ENCODE data around the gene LENEP. TPM values are rescaled to one million over a fixed set of nuclear protein-coding genes. Genes with fewer than 3 reads are reported as not detected.

Gene LENEP
- total RNA-seq, 2 experiments from 2014 or later = 0.91 to 1.2 TPM

DNA sequence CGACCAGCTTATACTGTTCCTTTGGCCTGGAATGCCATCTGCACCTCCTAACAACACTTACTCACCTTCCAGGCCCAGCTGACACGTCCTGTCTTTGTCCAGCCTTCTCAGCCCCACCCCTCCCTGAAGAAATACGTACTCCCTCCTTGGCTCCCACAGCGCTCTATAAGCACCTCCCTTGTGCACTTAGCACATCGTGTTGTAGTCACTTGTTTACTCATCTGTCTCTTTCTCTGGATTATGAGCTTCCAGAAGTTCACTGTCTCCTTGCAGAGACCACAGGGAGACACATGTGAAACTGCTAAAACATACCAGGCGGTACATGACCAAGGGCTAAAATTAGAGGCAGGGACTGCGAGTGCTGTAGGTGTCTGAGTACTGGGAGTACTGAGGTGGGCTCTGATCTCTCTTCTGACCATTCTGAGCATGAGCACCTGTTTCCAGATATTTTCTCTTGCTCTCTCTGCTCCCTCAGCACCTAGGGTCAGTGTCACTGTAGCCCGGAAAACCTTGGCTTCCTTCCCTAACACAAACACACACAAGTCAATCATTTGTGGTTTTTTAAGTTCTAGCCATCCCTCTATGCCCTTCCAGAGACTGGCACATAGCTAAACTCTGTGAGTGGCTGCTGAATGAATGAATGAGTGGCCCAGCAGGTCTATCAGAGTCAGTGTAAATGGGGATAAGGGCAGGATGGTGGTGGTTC is 45.4 kb downstream of the LENEP start:
- H3K4me3 Mint-ChIP-seq = no peak overlapping the region
- DNase-seq (no peak), ATAC-seq (no peak)
- H3K36me3 Mint-ChIP-seq = no peaks in the 10 kb centered on the region
- CTCF ChIA-PET = interaction anchor here (1.1 to 18.1 kb wide), 4 partner anchors 10 to 46 kb away, joined by 3 to 323 read pairs (median 10); partner anchors contain the start of genes ADAM15 and EFNA4
- no peak overlapping the region for H3K27ac Mint-ChIP-seq
- peaks cover 4% of the 10 kb centered on the region for H3K4me1 Mint-ChIP-seq
- H3K9me3 Mint-ChIP-seq (ENCODE audit: low read depth) = no peaks in the 10 kb centered on the region
- peaks cover 33% of the 10 kb centered on the region for H3K27me3 Mint-ChIP-seq

DNA sequence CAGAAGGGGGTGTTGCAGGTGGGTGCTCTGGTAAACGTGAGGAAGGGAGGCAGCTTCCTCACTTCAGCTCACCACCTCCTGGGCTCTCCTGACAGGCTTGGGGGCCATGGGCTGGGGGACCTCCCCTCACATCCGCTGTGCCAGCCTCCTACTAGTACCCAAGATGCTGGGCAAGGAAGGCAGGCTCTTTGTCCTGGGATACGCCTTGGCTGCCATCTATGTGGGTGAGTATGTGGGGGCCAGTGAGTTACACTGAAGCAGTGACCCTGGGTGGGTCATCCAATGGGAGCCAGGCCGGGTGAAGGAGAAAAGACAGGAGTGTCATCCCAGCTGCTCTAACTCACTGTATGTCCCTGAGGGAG is 45.9 kb downstream of the LENEP start:
- Mint-ChIP-seq H3K9me3 (ENCODE audit: low read depth) (no peaks in the 10 kb centered on the region), H3K4me1 (peaks cover 4% of the 10 kb centered on the region), H3K27me3 (peaks cover 30% of the 10 kb centered on the region), H3K4me3 (no peak overlapping the region), H3K36me3 (no peaks in the 10 kb centered on the region), H3K27ac (no peak overlapping the region)
- DNase-seq (no peak), ATAC-seq (no peak)
- CTCF ChIA-PET = interaction anchor here (1.1 to 18.1 kb wide), 4 partner anchors 11 to 46 kb away, joined by 3 to 323 read pairs (median 10); partner anchors contain the start of genes ADAM15 and EFNA4

DNA sequence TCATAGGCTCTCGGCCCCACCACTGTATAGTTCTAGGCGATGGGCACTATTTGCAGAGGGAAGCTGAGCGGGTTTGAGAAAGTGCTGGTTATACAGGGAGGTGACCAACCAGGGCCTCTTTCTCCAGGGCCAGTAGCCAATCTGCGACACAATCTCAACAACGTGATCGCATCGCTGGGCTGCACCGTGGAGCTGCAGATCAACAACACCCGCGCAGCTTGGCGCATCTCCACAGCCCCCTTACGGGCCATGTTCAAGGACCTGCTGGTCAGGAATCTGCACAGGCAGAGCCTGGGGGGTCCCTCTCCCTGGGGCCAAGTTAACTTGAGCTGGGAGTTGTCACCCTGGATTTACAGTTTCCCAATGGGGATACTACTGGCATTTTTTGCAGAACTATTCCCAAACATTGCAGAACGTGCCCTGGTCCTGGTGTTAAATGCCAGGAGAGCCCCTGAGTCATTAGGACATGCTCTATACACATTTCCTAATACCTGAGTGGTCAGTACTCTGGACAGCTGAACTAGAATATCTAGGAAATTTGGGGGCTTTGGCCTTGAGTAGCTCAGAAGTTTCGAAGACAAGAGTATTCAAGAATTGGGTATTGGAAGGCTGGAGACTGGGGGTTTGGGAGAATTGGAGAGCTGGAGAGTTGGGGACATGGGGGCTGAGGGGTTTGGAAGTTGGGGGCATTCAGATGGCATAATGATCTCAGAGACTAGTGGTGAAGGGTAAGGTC is 47.1 kb downstream of the LENEP start:
- Mint-ChIP-seq H3K27ac (no peak overlapping the region), H3K4me3 (no peak overlapping the region), H3K36me3 (no peaks in the 10 kb centered on the region), H3K27me3 (peaks cover 21% of the 10 kb centered on the region), H3K4me1 (peaks cover 13% of the 10 kb centered on the region), H3K9me3 (ENCODE audit: low read depth) (no peaks in the 10 kb centered on the region)
- DNase-seq (no peak), ATAC-seq (no peak)
- CTCF ChIA-PET = interaction anchor here (0.7 to 25.7 kb wide), 6 partner anchors 18 to 496 kb away, joined by 3 to 328 read pairs (median 44); partner anchors contain the start of genes ADAM15 and EFNA4

DNA sequence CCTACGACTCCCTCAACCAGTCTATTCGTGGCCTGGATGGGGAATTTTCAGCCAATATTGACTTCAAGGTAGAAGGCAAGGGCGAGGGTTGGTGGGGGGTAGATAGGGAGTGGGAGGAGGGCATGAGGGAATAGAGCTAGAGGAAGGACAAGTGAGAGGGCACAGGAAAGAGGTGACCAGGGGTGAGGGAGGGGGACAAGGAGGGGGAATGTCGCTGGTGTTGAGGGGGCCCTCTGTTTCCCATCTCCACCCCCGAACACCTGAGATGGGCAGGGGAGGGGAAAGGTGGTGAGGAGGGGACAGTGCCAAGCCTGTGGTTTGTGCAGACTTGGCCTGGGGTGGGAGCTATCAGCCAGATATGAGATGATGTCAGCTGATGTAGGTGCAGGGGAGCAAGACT is 49.4 kb downstream of the LENEP start:
- no peaks in the 10 kb centered on the region for H3K9me3 Mint-ChIP-seq (ENCODE audit: low read depth)
- peaks cover 13% of the 10 kb centered on the region for H3K4me1 Mint-ChIP-seq
- H3K4me3 Mint-ChIP-seq = no peak overlapping the region
- no peak overlapping the region for H3K27ac Mint-ChIP-seq
- CTCF ChIA-PET = interaction anchor here (0.7 to 25.7 kb wide), 5 partner anchors 12 to 130 kb away, joined by 3 to 328 read pairs (median 84); partner anchors contain the start of genes ADAM15, EFNA4 and KRTCAP2
- peaks cover 13% of the 10 kb centered on the region for H3K27me3 Mint-ChIP-seq
- DNase-seq (no peak), ATAC-seq (no peak)
- H3K36me3 Mint-ChIP-seq = no peaks in the 10 kb centered on the region

DNA sequence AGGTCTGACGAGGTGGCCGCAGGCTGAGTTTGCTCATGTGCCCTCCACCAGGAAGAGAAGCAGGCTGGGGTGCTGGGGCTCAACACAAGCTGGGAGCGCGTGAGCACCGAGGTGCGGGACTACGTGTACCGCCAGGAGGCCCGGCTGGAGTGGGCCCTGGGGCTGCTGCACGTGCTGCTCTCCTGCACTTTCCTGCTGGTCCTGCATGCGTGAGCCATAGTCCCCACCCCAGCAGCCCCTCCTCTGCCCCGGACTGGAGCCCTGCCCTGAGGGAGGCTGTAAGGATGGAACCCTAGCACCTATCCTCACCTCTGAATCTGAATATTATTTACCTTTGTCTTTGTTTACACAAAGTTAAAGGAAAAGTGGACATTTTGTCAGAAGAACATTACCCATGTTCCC is 49.9 kb downstream of the LENEP start:
- H3K36me3 Mint-ChIP-seq = no peaks in the 10 kb centered on the region
- DNase-seq (no peak), ATAC-seq (no peak)
- H3K9me3 Mint-ChIP-seq (ENCODE audit: low read depth) = no peaks in the 10 kb centered on the region
- CTCF ChIA-PET = interaction anchor here (0.6 to 25.7 kb wide), 14 partner anchors 10 to 1365 kb away, joined by 3 to 328 read pairs (median 4); partner anchors contain the start of genes ADAM15, EFNA4, KRTCAP2 and SLC50A1
- H3K27ac Mint-ChIP-seq = no peak overlapping the region
- peaks cover 13% of the 10 kb centered on the region for H3K4me1 Mint-ChIP-seq
- H3K4me3 Mint-ChIP-seq = no peak overlapping the region
- H3K27me3 Mint-ChIP-seq = peaks cover 8% of the 10 kb centered on the region

DNA sequence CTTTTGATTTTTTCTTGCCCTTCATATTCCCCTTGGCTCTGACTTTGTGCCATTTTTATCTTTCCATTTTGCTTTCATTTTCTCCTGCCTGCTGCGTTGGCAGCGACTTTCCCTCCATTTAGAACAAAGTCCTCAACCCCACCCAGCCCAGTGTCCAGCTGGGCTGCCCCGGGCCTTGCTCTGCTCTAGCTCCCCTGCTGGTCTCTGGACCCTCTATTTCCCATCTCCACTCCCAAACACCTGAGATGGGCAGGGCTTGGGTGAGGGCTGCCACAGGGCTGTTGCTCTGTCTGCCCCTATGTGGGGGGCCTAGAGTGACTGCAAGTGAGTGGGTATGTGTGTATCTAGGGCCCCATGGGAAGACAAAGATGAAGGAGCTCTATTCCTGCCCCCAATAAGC is 50.4 kb downstream of the LENEP start:
- Mint-ChIP-seq H3K36me3 (no peaks in the 10 kb centered on the region), H3K27me3 (peaks cover 5% of the 10 kb centered on the region), H3K4me3 (no peak overlapping the region), H3K9me3 (ENCODE audit: low read depth) (no peaks in the 10 kb centered on the region), H3K27ac (no peak overlapping the region), H3K4me1 (peaks cover 12% of the 10 kb centered on the region)
- no peak for DNase-seq
- ATAC-seq = no peak
- CTCF ChIA-PET = interaction anchor here (0.6 to 25.7 kb wide), 18 partner anchors 11 to 1366 kb away, joined by 3 to 328 read pairs (median 4); partner anchors contain the start of genes ADAM15, EFNA3, EFNA4 and SLC50A1

Small RNAs within 50 kb of the gene (microRNA-seq; reads per million reads assigned to microRNA genes)
- not detected for gene MIR4258

Other genes starting within 250 kb of the LENEP start
- under 1 TPM in 1 of 2 experiments, not detected in 1; 0.02 TPM for gene KCNN3, start 123.3 kb upstream of the LENEP start, total RNA-seq
- 10 to 100 TPM; 43.6 to 46.8 TPM for gene PMVK, start 56.9 kb upstream of the LENEP start, total RNA-seq
- gene PBXIP1, start 37.5 kb upstream of the LENEP start, total RNA-seq = 10 to 100 TPM; 52.6 to 61.5 TPM
- 10 to 100 TPM; 44.0 to 47.9 TPM for gene PYGO2, start 31.8 kb upstream of the LENEP start, total RNA-seq
- 10 to 100 TPM; 48.0 to 57.4 TPM for gene SHC1, start 22.8 kb upstream of the LENEP start, total RNA-seq
- gene CKS1B, start 18.9 kb upstream of the LENEP start, total RNA-seq = 100 to 1,000 TPM; 149 to 155 TPM
- 10 to 100 TPM; 48.2 to 63.7 TPM for gene FLAD1, start 10.2 kb upstream of the LENEP start, total RNA-seq
- 10 to 100 TPM; 58.1 to 74.8 TPM for gene ZBTB7B, start 9.2 kb downstream of the LENEP start, total RNA-seq
- gene DCST2, start 40.2 kb downstream of the LENEP start, total RNA-seq = under 1 TPM; 0.09 to 0.29 TPM
- not detected for gene DCST1, start 40.2 kb downstream of the LENEP start, total RNA-seq
- gene ADAM15, start 57.7 kb downstream of the LENEP start, total RNA-seq = 10 to 100 TPM; 41.7 to 47.5 TPM
- 1 to 10 TPM; 3.8 to 5.3 TPM for gene EFNA4, start 70.2 kb downstream of the LENEP start, total RNA-seq
- 1 to 10 TPM; 1.9 to 2.8 TPM for gene EFNA3, start 85.3 kb downstream of the LENEP start, total RNA-seq
- not detected for gene EFNA1, start 134.3 kb downstream of the LENEP start, total RNA-seq
- 10 to 100 TPM; 39.8 to 41.2 TPM for gene SLC50A1, start 142.3 kb downstream of the LENEP start, total RNA-seq
- 10 to 100 TPM; 54.2 to 57.0 TPM for gene DPM3, start 146.9 kb downstream of the LENEP start, total RNA-seq
- 100 to 1,000 TPM; 166 to 177 TPM for gene KRTCAP2, start 179.7 kb downstream of the LENEP start, total RNA-seq
- 10 to 100 TPM; 11.2 to 16.1 TPM for gene TRIM46, start 180.3 kb downstream of the LENEP start, total RNA-seq
- gene THBS3, start 214.3 kb downstream of the LENEP start, total RNA-seq = 10 to 100 TPM; 14.3 to 23.5 TPM
- gene MTX1, start 215.1 kb downstream of the LENEP start, total RNA-seq = 10 to 100 TPM; 39.0 to 48.6 TPM